GM19395 (cell line): Measurements from ENCODE around the gene CLBA1.

Experiments used
- ATAC-seq: cut with Tn5 transposase; IDR thresholded peaks from one replicate; pipeline ENCODE4 v1.9.1; 2021; ENCODE audit warnings: mild to moderate bottlenecking, moderate library complexity; ENCODE audit not compliant: unreplicated experiment

CLBA1 gene

DNA sequence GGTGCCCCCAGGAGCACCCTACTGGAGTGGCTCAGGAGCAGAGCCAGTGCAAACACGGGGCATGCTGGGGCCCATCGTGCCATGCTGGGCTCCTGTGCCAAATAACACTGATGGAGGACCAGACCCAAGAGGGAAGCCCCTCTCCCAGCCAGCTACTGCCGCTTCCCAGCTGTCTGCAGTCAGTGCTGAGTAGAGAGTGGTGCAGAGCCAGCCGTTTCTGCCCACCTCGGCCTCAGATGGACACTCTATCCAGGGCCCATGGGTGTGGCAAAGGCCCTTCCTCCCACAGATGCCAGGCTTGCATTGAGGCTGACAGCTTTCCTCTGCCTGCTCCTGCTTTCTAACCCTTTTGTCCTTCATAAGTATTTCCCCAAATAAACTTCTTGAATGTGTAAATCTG, 13.2 kb downstream of the CLBA1 start:
- ATAC-seq = no peak

DNA sequence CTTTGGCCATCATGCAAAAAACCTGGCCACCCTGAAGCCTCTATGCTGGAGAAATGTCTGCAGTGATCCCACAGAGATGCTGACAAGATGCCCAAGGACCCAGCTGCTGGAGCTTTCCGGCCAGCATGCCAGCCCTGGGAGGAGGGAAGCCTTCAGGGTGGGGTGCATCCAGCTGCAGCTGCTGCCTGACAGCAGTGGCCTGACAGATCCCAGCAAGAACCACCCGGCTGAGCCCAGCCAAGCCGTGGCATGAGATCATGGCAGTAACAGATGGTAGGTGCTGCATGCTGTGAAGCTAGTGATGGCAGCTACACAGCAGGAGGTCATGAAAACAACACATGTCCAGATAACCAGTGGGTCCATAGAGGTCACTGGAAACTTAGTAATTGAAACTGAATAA, 13.8 kb downstream of the CLBA1 start:
- ATAC-seq = no peak

DNA sequence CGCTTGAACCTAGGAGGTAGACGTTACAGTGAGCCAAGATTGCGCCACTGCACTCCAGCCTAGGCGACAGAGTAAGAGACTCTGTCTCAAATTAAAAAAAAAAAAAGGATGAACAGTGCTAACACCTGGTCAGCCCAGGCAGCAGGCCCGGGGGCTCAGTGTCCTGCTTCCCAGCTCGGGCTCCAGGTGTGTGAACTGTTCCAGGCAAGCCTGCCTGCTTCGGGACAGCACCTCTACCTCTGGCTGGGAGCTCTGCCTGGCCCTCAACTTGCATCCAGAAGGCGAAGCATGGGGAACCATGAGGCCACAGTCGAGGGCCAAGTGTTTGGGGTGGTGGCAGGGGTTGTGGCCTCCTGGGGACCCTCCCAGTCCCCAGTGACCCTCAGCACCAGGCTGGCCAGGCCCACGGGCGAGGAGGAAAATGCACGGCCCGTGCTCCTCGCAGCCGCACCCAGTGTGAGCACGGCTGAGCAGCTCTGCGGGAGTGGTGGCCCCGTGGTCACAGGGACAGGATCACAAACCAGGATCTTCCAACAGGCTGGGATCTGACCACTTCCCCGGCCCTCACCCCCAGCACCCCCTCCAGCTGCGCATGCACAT, 19.8 kb downstream of the CLBA1 start:
- no peak for ATAC-seq

GRCh38 chr14:105005929-105006830, 20.6 kb downstream of the CLBA1 start:
- no peak for ATAC-seq

DNA sequence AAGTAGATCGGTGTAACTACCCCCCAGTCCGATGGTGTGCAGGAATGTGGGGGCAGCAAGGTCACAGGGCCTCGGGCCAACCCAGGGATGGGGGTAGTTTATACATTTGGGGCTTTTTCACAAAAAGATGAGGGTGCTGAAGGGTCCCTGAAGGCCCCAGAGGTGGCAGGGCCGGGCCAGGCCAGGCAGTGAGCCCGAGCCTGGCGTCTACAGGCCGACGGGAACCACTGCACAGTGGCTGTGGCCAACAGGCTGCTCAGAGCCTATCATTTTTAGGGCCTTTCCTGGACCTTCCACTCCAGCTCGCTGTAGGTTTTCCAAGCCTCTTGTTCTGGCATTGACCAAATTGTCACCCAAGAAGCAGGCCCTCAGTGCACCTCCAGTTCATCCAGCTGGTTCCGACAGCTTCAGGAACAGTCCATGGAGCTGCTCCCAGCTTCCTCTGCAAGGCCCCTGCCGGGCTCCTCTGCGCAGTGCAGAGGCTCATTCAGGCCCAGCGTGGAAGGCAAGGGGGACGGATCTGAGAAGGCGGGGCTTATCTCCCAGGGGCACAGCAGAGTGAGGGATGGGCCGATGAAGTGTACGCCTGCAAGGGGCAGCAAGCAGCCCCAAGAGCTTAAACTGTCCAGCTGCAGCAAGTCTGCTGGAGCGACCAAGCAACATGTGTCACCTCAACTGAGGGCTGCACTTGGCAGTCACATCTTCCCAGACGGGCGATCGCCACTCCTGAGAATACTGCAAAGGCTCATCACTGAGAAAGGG, 21.4 kb downstream of the CLBA1 start:
- no peak for ATAC-seq

DNA sequence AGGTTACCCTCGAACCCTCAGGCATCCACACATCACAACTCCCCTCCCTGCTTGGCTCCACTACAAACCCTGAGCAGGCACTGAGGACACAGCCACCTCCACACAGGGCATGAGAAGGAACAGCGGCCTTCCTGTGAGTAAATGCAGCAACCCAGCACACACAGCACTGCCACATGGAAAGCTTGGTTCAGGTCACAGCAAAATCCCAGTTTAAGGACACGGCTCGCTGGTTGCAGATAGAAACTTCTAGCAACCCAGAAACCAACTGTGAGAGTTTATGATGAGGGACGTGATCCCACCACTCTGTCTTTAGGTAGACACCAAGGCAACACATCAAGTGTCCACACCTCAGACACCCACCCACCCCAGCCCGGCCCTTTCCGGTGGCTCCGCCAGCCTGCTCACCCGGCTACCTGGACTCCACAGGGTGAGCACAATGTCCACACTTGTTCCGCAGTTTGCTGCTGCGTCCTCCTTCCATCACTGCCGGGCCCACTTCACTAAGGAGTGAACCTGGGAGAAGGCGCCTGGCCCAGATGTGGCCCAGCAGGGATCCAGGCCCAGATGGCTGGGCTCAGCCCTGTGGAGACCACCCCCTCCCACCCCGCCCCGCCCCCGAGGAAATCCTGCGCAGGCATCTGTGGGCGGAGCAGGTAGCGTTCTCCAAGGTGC, 22.1 kb downstream of the CLBA1 start:
- no peak for ATAC-seq

DNA sequence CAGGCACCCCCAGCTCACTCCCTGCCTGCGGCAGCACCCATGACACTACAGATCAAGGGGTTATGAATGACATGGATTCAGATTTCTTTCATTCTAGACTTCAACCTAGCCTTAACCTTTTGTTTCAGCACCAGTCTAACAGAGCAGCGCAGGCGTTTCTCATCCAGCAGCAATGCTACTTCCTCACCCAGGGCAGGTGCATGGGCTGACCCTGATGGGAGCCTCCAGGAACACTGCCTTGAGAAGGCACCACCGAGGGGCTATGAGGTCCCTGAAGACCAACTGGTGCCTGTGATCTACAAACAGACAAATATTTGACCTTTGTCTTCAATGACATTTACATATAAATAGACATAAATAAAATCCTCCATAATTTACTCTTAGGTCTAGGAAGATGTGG, 24.5 kb downstream of the CLBA1 start:
- ATAC-seq = no peak

DNA sequence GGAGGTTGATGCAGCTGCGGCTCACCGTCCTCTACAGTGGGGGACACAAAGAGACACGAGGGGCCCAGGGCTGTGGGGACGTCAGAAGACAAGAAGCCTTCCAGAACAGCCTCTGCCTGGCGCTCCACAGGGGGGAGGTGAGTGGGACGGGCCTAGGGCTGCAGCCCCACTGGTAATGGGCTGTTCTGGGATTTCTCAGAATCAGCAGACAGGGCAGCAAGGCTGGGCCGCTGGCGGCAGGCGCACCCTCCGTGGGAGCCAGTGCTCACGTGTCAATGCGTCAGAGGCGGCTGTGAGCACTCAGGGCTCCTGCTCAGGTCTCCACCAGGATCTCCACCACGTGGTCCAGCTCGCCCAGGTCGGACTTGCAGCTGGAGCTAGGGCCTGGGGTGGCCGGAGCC, 25.3 kb downstream of the CLBA1 start:
- ATAC-seq = no peak

DNA sequence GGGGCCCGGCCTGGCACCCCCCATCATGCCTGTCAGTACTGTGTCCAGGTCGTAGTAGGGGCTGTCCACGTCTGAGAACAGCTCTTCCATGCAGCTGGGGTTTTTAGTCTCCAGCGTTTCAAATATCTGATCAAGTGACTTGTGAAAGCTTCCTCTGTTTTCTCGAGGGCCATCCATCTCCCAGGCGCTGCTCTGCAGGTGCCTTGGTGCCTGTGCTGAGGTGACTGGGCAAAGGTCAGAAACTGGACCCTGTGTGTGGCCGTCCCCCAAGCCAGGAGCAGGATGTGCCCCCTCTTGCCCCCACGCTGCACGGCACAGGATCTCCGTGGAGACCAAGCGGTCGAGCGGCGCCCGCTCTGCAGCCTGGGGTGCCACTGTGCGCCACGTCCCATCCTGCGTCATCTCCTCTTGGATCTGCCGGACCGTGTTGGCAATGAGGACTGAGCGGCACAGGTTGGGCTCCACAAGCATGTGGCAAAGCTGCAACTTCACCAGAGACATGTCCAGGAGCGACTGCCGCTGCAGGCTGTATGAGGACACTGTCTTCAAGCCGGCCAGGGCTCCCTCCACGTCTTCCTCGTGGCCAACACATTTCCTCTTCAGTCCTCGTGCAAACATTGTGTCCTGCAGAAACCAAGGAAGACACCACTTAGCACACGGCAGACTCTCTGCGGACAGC, 25.9 kb downstream of the CLBA1 start:
- ATAC-seq = no peak

DNA sequence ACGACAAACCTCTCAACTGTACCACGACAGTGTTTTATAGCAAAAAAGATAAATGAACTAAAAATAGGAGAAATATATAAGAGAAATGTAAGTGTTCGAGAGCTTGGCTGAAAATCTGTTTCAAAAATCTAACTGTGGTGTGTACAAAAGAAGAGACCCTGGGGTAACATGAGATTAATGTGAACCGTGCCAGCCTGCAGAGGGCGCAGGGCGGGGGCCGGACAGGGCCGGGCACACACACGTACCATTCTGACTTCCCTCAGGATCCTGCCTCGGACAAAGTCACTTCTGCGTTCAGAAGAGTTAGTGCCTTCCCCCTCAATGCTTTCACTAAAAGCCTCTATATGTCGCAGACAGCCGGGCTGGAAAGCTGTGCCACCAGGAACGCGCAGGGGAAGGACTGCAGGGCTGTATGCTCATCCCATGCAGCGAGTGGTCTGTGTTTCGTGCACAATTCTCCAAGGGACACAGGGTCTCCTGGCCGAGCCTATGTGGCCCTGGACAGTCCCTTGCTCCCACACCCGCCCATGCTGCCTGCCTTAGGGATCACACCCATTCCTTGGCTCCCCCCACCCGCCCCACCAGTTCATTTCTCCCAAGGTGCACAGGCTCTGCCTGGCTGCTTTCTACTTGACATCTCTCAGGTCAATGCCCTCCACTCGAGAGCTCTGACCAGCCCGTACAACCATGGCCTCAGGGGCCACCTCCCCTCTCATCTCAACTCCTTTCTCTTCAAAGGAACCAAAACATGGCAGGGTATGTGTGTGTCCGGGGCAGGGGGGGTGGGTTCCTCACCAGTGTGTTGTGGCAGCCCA, 26.8 kb downstream of the CLBA1 start:
- ATAC-seq = no peak

DNA sequence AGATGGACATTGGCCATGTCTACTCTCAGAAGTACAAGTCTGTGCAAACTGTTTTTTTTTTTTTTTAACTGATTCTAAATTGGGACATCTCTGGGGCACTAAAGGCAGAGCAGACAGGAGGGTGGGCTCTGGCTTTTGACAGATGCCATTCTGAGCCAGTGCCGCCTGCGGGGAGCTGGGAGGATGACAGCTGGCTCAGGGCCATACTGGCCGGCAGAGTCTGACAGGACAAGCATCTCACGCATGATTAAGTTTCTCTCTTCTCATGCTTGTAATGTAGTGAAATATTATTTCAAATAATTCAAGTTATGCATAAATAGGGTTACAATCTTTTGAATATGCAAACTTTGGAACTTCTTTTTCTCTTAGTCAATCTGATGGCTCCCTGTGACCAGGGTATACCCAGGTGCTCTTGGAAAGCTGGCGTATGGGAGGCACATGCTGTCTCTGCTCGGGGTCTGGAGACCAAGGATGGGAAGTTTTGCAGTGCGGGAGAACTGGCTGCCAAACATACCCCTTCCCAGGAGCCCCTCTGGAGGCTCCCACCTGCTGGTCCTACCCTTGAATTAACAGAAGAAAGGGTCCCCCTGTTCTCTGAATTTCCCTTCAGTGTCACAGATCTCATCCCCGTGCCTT, 27.7 kb downstream of the CLBA1 start:
- no peak for ATAC-seq

GRCh38 chr14:105014032-105014431, 28.4 kb downstream of the CLBA1 start:
- no peak for ATAC-seq

- ATAC-seq = no peak
Observed at GRCh38 chr14:105014631-105015030, 29.0 kb downstream of the CLBA1 start.

- no peak for ATAC-seq
Observed at GRCh38 chr14:105015242-105015641, 29.7 kb downstream of the CLBA1 start.

- no peak for ATAC-seq
Observed at GRCh38 chr14:105015905-105016304, 30.3 kb downstream of the CLBA1 start.

DNA sequence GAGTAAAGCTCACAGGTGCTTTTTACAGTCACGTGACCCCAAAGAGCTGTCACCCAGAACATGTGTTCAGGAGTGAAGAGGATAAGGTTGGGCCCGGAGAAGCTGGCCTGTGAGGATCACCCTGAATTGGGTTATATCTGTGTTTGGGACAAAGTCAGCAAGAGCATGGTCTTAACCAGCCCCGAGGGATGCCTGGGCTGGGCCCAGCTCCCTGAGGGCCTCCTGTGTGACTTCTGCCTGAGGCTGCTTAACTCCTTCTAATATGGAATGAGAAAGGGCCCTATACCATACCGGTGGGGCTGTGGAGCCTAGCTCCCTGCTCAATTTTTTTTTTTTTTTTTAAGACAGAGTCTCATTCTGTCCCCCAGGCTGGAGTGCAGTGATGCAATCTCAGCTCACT, 32.8 kb downstream of the CLBA1 start:
- no peak for ATAC-seq

- peak; percentile 26 for ATAC-seq
Observed at GRCh38 chr14:105019861-105020814, 34.5 kb downstream of the CLBA1 start.
